ENCODE results near the gene AK1. TPM values are rescaled to one million over a fixed set of nuclear protein-coding genes. Genes with fewer than 3 reads are reported as not detected.

AK1 gene
- total RNA-seq, 1 experiment from 2014 or later = 61.1 TPM

DNA sequence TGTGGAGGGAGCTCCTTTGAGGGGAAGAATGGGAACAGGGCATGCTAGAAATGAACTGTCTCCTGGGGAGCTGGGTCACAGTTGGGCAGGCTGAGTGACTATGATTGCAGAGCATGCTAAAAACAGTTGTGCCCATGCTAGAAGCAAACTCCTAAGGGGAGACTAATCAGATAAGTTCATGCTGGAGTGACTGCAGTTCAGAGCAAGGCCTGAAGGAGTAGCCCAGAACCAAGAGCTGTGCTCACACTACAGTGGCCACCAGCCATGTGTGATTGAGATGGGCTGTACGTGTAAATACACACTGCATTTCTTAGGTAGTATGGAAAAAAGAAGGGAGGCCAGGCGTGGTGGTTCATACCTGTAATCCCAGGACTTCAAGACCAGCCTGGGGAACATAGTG lies 10.3 kb upstream of the AK1 start:
- Histone ChIP-seq H2AFZ (ENCODE audit: low read depth, low read length, poor library complexity, severe bottlenecking) (no peak overlapping the region), H3K27me3 (ENCODE audit: insufficient read depth, low read length) (no peaks in the 10 kb centered on the region), H3K4me3 (replicated peaks in 1 of 2; ENCODE audit: low read depth in 1 of 2, low read length in 2 of 2) (no peak overlapping the region), H3K9ac (ENCODE audit: low read length) (no peak overlapping the region), H3K27ac (ENCODE audit: low read depth, low read length) (no peak overlapping the region), H4K20me1 (ENCODE audit: insufficient read depth) (no peaks in the 10 kb centered on the region), H3K4me2 (ENCODE audit: low read length) (no peak overlapping the region), H3K9me2 (ENCODE audit: insufficient read depth) (no peaks in the 10 kb centered on the region), H3K36me3 (ENCODE audit: control insufficient read depth in 1 of 2, insufficient read depth in 2 of 2, low read length in 2 of 2) (peaks cover 8 to 36% of the 10 kb centered on the region in 2 experiments), H3K4me1 (ENCODE audit: control insufficient read depth in 1 of 2, insufficient read depth in 2 of 2, low read length in 2 of 2) (peaks cover 15 to 16% of the 10 kb centered on the region in 2 experiments; a peak in 3 of 4 replicates), H3K79me2 (ENCODE audit: insufficient read depth, low read length) (no peaks in the 10 kb centered on the region), H3K9me3 (ENCODE audit: control insufficient read depth in 1 of 2, insufficient read depth in 1 of 2, low read depth in 1 of 2, low read length in 2 of 2) (peaks cover 0 to 6% of the 10 kb centered on the region in 2 experiments; a peak in 1 of 4 replicates)
- intact Hi-C loops (cut with micrococcal nuclease) = no loop called here
- TF ChIP-seq SRF (IDR thresholded peaks at IDR 0.05; ENCODE audit: low read depth) (no peak), FOSL1 (IDR thresholded peaks at IDR 0.05; ENCODE audit: low read depth) (no peak), JUND (IDR thresholded peaks at IDR 0.05) (no peak), TCF7L2 (IDR thresholded peaks at IDR 0.05; ENCODE audit: borderline replicate concordance, extremely low read depth, insufficient read depth, insufficient read length) (no peak)
- TF ChIP-seq, protein P1, sequence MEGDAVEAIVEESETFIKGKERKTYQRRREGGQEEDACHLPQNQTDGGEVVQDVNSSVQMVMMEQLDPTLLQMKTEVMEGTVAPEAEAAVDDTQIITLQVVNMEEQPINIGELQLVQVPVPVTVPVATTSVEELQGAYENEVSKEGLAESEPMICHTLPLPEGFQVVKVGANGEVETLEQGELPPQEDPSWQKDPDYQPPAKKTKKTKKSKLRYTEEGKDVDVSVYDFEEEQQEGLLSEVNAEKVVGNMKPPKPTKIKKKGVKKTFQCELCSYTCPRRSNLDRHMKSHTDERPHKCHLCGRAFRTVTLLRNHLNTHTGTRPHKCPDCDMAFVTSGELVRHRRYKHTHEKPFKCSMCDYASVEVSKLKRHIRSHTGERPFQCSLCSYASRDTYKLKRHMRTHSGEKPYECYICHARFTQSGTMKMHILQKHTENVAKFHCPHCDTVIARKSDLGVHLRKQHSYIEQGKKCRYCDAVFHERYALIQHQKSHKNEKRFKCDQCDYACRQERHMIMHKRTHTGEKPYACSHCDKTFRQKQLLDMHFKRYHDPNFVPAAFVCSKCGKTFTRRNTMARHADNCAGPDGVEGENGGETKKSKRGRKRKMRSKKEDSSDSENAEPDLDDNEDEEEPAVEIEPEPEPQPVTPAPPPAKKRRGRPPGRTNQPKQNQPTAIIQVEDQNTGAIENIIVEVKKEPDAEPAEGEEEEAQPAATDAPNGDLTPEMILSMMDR (IDR thresholded peaks at IDR 0.05 in 2 of 3, conservative IDR thresholded peaks at IDR 0.05 in 1 of 3; ENCODE audit: borderline replicate concordance in 1 of 3, insufficient read depth in 1 of 3, low read depth in 2 of 3, low read length in 2 of 3) = peak in 2 of 3 experiments; percentile 15 to 25; a peak in 1 of 6 replicates
- POLR2A ChIA-PET = no interaction called here
- CTCF ChIA-PET = no interaction called here
- RAD21 ChIA-PET (ENCODE audit: low non-redundant PET in 1 of 2, low total read pairs in 2 of 2, uncharacterized antibody in 2 of 2, unreplicated experiment in 2 of 2) = no interaction called here
- BruUV-seq (replicated peaks) = no TSS peak
- DNase-seq (ENCODE audit: low read depth, low spot score) (no peak), ATAC-seq (peak; percentile 60)

DNA sequence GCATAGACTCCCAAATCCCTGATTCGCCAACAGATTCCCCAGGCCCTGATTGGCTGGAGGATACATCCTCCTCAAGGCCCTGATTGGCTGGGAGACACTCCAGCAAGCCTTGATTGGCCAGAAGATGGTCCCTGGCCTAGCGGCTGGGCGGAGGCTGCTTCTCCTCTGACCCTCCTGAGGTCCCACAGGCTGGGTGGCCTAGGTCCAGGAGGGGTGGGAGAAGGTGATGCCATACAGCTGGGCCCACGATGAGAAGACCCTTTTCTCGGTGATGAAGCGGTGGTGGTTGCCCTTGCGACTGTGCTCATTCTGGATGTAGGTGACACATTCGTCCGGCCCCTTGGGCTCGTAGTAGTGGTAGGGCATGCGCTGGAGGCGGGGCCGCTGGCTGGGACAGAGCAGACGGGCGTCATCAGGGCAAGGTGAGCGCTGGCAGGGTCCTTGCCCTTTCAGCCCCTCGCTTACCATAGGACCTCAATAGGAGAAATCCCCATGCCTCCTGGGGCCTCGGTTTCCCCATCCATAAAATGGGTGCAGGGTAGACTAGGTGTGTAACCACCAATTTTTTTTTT lies 9.0 kb upstream of the AK1 start:
- Histone ChIP-seq H3K27ac (ENCODE audit: low read depth, low read length) (no peak overlapping the region), H4K20me1 (ENCODE audit: insufficient read depth) (no peaks in the 10 kb centered on the region), H3K9me2 (ENCODE audit: insufficient read depth) (no peaks in the 10 kb centered on the region), H2AFZ (ENCODE audit: low read depth, low read length, poor library complexity, severe bottlenecking) (no peak overlapping the region), H3K4me2 (ENCODE audit: low read length) (no peak overlapping the region), H3K27me3 (ENCODE audit: insufficient read depth, low read length) (no peaks in the 10 kb centered on the region), H3K9me3 (ENCODE audit: control insufficient read depth in 1 of 2, insufficient read depth in 1 of 2, low read depth in 1 of 2, low read length in 2 of 2) (no peaks in the 10 kb centered on the region), H3K4me3 (replicated peaks in 1 of 2; ENCODE audit: low read depth in 1 of 2, low read length in 2 of 2) (no peak overlapping the region), H3K4me1 (ENCODE audit: control insufficient read depth in 1 of 2, insufficient read depth in 2 of 2, low read length in 2 of 2) (peaks cover 18 to 23% of the 10 kb centered on the region in 2 experiments; a peak in 3 of 4 replicates), H3K79me2 (ENCODE audit: insufficient read depth, low read length) (no peaks in the 10 kb centered on the region), H3K36me3 (ENCODE audit: control insufficient read depth in 1 of 2, insufficient read depth in 2 of 2, low read length in 2 of 2) (peaks cover 7 to 29% of the 10 kb centered on the region in 2 experiments), H3K9ac (ENCODE audit: low read length) (no peak overlapping the region)
- intact Hi-C loops (cut with micrococcal nuclease) = no loop called here
- TF ChIP-seq SP1 (IDR thresholded peaks at IDR 0.05; ENCODE audit: low read depth) = peak; percentile 60; the same call in 1 of the 2 replicates
- no peak for TF ChIP-seq SRF (IDR thresholded peaks at IDR 0.05; ENCODE audit: low read depth)
- TF ChIP-seq EZH2 (IDR thresholded peaks at IDR 0.05) = no peak
- no peak for TF ChIP-seq POLR2AphosphoS5 (IDR thresholded peaks at IDR 0.05; ENCODE audit: low read depth, low read length)
- no TSS peak for BruUV-seq (replicated peaks)
- ATAC-seq = peak; percentile 68
- ChIA-PET CTCF (no interaction called here), RAD21 (ENCODE audit: low non-redundant PET in 1 of 2, low total read pairs in 2 of 2, uncharacterized antibody in 2 of 2, unreplicated experiment in 2 of 2) (no interaction called here), POLR2A (no interaction called here)
- DNase-seq (ENCODE audit: low read depth, low spot score) = no peak
